Prostate gland (tissue), 2 donors: ENCODE results near the gene NEGR1.

ENCODE experiments used
- CTCF ChIP-seq, 4 experiments: fragments of 200-600 bp in 2 of 4; fragments of 450-650 bp in 2 of 4; sonication (generic) in 2 of 4; IDR thresholded peaks; 1 replicate in 3 of 4; 2 replicates in 1 of 4; pipeline ENCODE4 v1.5.1; 2016 to 2019; ENCODE audit warnings: antibody characterized with exemption in 4 of 4, mild to moderate bottlenecking in 2 of 4, moderate library complexity in 2 of 4
- POLR2AphosphoS5 ChIP-seq: sonication (generic); formaldehyde crosslinking; IDR thresholded peaks from one replicate; pipeline ENCODE4 v1.6.1; 2017; ENCODE audit warnings: antibody characterized with exemption

GRCh38 chr1:71788113-71788512, 494.2 kb downstream of the NEGR1 start:
- no peak for TF ChIP-seq CTCF (IDR thresholded peaks at IDR 0.05)
- no peak for TF ChIP-seq POLR2AphosphoS5
